Activated CD4-positive, alpha-beta T cell treated with anti-CD3 and anti-CD28 coated beads, Interleukin-2, Interleukin-4, amounts not matched to agents 100 ng/mL and 50 ng/mL, durations not matched to agents 16 hours and 8 hours (primary cell): ENCODE measurements around the gene SUGCT.

Experiments used
- DNase-seq: peaks from one replicate; pipeline ENCODE4 v3.0.0-alpha.2; 2020; ENCODE audit warnings: low spot score

SUGCT gene

GRCh38 chr7:40694026-40694809, 559.4 kb downstream of the SUGCT start:
- no peak for DNase-seq

DNA sequence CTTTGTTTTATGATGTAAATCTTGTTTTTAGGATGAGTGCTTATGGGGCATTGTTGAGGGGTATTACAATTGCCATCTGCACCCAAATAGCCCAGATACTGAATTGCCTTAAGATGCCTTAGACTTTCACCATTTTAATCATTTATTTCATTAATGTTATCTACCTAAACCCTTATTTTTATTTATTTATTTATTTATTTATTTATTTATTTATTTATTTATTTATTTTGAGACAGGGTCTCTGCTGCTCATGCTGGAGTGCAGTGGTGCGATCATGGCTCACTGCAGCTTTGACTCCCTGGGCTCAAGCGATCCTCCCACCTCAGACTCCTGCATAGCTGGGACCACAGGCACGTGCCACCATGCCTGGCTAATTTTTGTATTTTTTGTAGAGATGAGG, 560.2 kb downstream of the SUGCT start:
- no peak for DNase-seq

GRCh38 chr7:40697653-40698052, 562.8 kb downstream of the SUGCT start:
- no peak for DNase-seq

DNA sequence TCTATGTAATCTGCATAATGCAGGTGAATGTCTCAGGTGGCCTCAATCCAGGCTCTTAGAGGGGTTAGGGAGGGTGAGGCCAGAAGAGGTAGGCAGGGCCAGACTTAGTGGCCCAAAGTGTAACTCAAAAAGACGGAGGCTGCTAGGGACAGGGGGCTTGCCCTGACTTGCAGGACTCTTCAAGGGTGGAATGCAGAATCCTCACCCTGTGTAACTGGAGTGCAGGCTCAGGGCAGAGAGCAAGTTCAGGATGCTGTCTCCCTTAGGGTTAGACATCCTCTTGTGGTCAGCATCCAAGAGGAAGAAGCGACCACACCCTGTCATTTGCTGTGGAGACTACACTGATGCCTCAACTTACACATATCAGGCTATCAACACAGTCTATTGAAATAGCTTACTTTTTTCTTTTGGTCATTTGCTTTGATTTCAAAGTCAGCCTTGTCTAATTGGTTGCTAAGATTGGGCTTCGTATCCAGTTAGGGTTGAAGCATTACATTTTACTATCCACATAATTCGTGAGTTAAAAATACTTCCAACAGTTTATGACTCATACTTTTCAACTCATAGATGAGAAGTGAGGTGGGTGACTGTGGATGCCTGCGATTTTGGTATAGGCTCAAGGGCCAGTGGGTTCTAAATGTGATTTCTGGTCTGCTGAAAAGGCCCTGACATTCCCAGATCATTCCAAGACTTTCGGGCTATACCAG, 563.6 kb downstream of the SUGCT start:
- no peak for DNase-seq

GRCh38 chr7:40698921-40699260, 564.1 kb downstream of the SUGCT start:
- no peak for DNase-seq

- peak; percentile 9 for DNase-seq
Observed at GRCh38 chr7:40700653-40701421, 566.0 kb downstream of the SUGCT start.

GRCh38 chr7:40701836-40702551, 567.2 kb downstream of the SUGCT start:
- DNase-seq: no peak

DNA sequence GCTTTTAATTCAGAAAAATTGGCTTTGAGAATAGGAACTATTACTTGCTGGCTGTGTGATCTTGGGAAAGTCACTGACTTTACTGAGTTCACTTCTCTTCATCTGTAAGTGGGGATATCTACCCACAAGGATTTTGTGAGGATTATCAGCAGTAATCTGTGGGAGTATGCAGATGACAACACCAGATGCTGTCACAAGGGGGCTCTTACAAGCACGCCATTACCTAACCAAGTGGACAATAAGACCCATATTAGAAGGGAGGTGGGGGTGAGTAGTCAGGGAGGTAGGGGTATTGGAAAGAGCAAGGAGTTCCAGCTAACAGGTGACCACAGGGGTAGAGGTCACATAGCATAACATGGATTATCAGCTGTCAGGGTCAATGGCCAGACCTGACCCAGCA, 569.4 kb downstream of the SUGCT start:
- no peak for DNase-seq

- no peak for DNase-seq
Observed at GRCh38 chr7:40706829-40707228, 572.0 kb downstream of the SUGCT start.

GRCh38 chr7:40709062-40709964, 574.5 kb downstream of the SUGCT start:
- peak; percentile 35 for DNase-seq

GRCh38 chr7:40711706-40712105, 576.9 kb downstream of the SUGCT start:
- no peak for DNase-seq

DNA sequence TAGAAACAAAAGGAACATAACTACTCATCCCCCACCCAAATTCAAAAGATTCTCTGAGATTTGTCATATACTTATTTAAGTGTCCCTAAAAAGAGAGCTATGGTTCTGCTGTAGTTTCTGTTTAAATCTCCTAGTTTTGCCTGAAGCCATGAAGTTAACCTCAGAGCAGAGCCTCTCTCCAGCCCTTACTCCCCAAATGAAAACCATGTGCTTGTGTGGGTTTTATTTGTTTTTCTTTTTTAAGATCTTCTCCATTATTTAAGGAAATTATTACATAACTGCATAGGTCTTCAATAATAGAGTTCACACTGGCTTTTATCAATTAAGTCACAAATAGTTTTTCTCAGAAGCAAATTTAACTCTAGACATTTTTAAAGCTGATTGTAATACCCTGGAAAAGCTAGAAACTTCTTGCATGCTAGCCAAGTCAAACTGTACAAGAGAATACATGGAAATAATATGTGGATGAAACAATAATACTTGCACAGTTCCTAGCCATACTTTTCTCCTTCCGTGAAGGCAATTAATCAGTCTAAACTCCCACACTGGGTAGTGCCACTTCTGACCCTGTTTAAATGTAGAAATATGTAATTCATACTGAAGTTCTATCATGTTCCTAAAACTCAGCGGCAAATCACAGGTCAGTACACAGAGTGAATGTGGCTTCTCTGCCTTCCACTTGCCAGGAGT, 579.7 kb downstream of the SUGCT start:
- DNase-seq: no peak

GRCh38 chr7:40715053-40715430, 580.2 kb downstream of the SUGCT start:
- no peak for DNase-seq

GRCh38 chr7:40716052-40716451, 581.2 kb downstream of the SUGCT start:
- no peak for DNase-seq

- peak; percentile 9 for DNase-seq
Observed at GRCh38 chr7:40717242-40717641, 582.4 kb downstream of the SUGCT start.

DNA sequence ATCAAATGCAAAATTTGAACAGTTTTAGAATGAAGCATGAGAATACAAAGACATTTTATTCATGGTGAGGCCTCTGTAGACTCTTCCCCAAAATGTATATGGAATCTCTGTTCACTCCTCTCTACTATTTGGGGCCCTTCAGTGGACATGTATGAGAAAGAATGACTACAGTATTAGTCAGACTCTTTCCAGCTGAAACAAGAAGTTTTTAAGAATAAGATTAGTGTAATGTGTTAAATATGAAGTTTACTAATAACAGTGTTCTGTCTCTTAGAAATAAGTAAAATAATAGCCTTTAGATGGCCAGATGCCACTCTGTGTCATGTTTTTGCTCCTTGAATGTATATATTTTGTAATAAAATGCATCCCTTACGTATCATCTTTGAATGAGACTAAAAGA, 585.6 kb downstream of the SUGCT start:
- DNase-seq: no peak

- no peak for DNase-seq
Observed at GRCh38 chr7:40721342-40721949, 586.6 kb downstream of the SUGCT start.

DNA sequence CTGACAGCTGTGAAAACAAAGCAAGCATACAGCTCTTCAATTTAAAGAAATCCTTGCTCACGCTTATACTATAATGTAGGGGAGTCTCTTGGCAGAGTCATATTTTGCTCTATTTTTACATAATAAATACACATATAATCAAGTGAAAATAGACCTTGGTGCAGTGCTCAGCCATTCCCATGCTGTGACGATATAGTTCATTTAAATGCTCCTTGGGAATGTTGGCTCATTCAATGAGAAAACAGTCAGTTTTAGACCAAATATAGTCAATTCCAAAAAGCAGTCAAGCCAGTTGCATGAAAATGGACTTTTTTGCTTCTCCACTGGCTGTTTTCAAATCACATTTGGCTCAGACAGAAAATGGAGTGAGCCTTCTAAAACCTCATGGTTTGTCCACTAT, 587.4 kb downstream of the SUGCT start:
- DNase-seq: no peak

- DNase-seq: no peak
Observed at GRCh38 chr7:40723829-40724228, 589.0 kb downstream of the SUGCT start.

DNA sequence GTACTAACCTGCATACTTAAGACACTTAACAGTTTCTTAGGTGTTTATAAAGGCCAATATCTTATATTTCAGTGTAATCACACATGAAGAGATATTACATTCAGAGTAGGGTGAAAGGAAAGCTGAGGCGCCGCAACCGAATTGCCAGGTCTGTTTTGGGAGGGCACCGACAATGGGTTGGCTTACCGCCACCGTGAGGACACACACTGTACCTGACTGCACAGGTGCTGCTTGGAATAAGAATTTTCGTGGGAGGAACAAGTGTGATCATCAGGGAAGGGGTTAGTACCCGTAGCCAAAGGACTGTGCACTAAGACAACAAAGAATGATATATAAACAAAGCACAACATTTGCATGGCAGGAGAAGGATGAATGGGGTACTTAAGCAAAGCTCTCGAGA, 591.8 kb downstream of the SUGCT start:
- DNase-seq: no peak
